SJSA1 (cell line): ENCODE results near the gene C17orf100. TPM values are rescaled to one million over a fixed set of nuclear protein-coding genes. Genes with fewer than 3 reads are reported as not detected.

Experiments used
- DNase-seq, 2 experiments: peaks; one replicate each; pipeline ENCODE4 v3.0.0-alpha.2; 2015 to 2020; ENCODE audit warnings: low spot score in 2 of 2, low read depth in 1 of 2
- H3K27ac ChIP-seq: fragments of 250-450 bp; sonication (Bioruptor Pico); 2 replicates; pipeline ENCODE4 v1.5.1; 2020; ENCODE audit warnings: mild to moderate bottlenecking, moderate library complexity
- H3K27me3 ChIP-seq: fragments of 250-450 bp; sonication (Bioruptor Pico); replicated peaks from 2 replicates; pipeline ENCODE4 v1.5.1; 2020; ENCODE audit warnings: mild to moderate bottlenecking, moderate library complexity
- H3K36me3 ChIP-seq: fragments of 250-450 bp; sonication (Bioruptor Pico); 2 replicates; pipeline ENCODE4 v1.5.1; 2020; ENCODE audit warnings: mild to moderate bottlenecking
- H3K4me1 ChIP-seq: fragments of 250-450 bp; sonication (Bioruptor Pico); replicated peaks from 2 replicates; pipeline ENCODE4 v1.6.1; 2021; ENCODE audit warnings: mild to moderate bottlenecking
- H3K4me3 ChIP-seq: fragments of 250-450 bp; sonication (Bioruptor Pico); 2 replicates; pipeline ENCODE4 v1.5.1; 2020; ENCODE audit warnings: mild to moderate bottlenecking
- H3K9me3 ChIP-seq: fragments of 250-450 bp; sonication (Bioruptor Pico); replicated peaks from 2 replicates; pipeline ENCODE4 v1.5.1; 2020; ENCODE audit warnings: mild to moderate bottlenecking
- total RNA-seq: library from RNA; depleted of rRNA; stranded (reverse); fragments of >200 nt; shearing (Covaris generic); gene quantifications from 2 replicates; pipeline ENCODE4 v1.2.3, GENCODE V29; 2014

C17orf100 gene
- total RNA-seq, 1 experiment from 2014 or later, result 0.84 TPM

DNA sequence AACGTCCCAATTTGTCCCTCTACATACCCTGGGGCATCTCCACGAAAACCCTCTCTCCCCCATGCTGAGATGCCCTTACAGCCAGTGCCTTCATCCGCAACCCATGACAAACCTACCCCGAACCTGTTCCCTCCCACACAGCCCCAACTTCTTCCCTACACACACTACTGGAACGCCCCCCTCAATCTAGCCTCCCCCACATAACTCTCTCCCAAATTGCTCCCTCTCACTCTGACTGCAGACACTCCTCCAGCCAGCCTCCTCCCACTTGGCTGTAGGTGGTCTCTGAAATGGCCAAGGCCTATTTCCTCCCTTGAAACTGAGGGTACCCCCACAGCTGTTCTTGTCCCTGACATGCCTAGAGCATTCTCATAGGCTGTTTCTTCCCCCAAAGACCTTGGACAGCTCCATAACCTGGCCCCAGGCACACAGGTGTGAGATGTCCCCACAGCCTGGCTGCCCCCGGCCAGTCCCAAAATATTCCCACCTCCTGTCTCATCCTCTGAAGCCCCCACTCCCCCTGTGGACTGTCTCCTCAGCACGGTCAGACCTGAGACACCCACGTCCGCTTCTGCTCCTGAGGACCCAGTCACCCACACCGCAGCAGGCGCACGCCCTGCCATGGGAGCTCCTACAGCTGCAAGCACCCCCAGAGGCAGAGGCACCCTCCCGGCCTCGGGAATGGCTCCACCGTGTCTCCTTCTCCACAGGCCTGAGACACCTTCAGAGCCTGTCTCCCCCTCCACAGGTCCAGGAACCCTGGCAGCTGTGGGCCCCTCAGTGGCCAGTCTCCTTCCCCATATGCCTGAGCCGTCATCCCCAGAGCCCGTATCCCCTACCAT, 14.7 kb upstream of the C17orf100 start:
- Histone ChIP-seq H3K4me1 (peaks cover 15% of the 10 kb centered on the region), H3K27me3 (no peaks in the 10 kb centered on the region; the same call in 1 of the 2 replicates), H3K27ac (no peak overlapping the region), H3K4me3 (no peak overlapping the region), H3K36me3 (peaks cover 33% of the 10 kb centered on the region), H3K9me3 (peaks cover 4% of the 10 kb centered on the region; the same call in 1 of the 2 replicates)
- no peak for DNase-seq

DNA sequence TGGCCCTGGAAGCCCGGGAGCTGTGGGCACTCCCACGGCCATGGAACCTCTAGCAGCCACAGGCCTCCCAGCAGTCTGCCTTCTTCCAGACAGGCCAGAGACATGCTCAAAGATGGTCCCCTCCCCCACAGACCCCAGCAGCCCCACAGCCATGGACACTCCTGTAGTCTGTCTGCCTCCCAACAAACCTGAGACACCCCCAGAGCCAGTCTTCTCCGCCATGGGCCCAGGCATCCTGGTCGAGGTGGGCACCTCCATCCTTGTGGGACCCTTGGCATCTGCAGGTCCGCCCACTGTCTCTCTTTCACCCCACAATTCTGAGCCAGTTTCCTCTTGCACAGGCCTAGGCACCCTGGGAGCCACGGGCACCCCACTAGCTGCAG, 14.1 kb upstream of the C17orf100 start:
- H3K4me3 ChIP-seq, result no peak overlapping the region
- H3K27ac ChIP-seq, result no peak overlapping the region
- peaks cover 30% of the 10 kb centered on the region for H3K36me3 ChIP-seq

DNA sequence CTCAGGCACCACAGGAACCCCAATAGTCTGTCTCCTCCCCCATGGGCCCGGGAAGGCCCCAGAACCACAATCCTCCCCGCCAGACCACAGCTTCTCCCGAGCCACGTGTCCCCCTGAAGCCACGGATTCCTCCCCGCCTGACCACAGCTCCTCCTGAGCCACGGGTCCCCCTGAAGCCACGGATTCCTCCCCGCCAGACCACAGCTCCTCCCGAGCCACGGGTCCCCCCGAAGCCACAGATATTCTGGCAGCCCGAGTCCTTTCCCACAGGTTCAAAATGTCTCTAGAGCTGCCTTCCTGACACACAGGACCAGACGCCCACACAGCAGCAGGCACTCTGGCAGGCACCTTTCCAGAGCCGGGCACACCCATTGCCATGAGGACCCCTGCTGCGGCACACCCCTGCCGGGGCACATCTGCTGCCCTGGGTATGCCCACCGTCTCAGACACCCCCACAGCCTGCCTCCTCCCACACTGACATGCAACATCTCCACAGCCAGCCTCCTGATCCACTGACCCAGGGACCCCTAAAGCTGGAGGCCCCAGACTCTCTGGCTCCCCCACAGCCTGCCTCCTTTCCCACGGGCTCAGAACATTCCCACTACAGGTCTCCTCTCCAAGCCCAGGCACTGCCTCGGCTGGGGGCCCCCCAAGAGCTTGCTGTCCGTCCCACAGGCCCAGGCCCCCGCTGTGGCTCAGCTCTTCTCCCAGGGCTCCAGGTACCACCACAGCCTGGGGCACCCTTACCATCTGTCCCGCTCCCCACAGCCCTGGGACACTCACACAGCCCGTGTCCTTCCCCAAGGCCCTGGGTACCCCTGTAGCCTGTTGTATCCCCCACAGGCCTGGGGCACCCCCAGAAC, 13.3 kb upstream of the C17orf100 start:
- Histone ChIP-seq H3K4me3 (no peak overlapping the region), H3K27me3 (no peaks in the 10 kb centered on the region; the same call in 1 of the 2 replicates), H3K27ac (no peak overlapping the region)

More for the DNA sequence above, 14.1 kb upstream of the C17orf100 start:
- no peak for DNase-seq
- no peaks in the 10 kb centered on the region; the same call in 1 of the 2 replicates for H3K27me3 ChIP-seq
- peaks cover 19% of the 10 kb centered on the region for H3K4me1 ChIP-seq
- peaks cover 4% of the 10 kb centered on the region; the same call in 1 of the 2 replicates for H3K9me3 ChIP-seq

DNA sequence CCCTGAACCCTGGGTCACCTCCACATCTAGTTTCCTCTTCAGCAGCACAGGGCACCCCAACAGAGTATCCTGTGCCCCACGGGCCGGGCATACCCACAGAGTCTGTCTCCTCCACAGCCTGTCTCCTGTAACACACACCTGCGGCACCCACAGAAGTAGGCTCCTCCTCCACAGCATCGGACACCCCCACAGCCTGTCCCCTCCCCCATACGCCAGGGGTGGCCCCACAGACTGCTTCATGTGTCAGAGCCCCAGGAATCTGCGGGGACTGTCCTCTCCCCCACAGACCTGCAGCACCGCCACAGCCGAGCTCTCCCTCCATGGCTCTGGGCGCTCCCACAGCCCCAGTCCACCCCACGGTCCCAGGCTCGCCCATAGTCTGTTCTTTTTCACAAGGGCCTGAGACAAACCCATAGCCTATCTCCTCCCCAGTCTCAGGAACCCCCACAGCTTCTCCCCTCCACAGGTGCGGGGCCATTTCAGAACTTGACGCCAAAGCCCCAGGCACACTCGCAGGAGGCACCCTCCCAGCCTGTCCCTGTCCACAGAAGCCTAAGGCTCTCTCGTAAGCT, 12.5 kb upstream of the C17orf100 start:
- no peaks in the 10 kb centered on the region for H3K27me3 ChIP-seq
- H3K4me1 ChIP-seq, result peaks cover 20% of the 10 kb centered on the region
- no peaks in the 10 kb centered on the region for H3K9me3 ChIP-seq
- no peak overlapping the region for H3K27ac ChIP-seq
- H3K4me3 ChIP-seq, result peak overlapping the region; percentile 62
- peak in 1 of 2 experiments; percentile 10 for DNase-seq
- H3K36me3 ChIP-seq, result peaks cover 32% of the 10 kb centered on the region

More for the DNA sequence above, 13.3 kb upstream of the C17orf100 start:
- H3K9me3 ChIP-seq, result peaks cover 4% of the 10 kb centered on the region; the same call in 1 of the 2 replicates
- H3K4me1 ChIP-seq, result peaks cover 20% of the 10 kb centered on the region
- DNase-seq, result no peak
- H3K36me3 ChIP-seq, result peaks cover 30% of the 10 kb centered on the region

DNA sequence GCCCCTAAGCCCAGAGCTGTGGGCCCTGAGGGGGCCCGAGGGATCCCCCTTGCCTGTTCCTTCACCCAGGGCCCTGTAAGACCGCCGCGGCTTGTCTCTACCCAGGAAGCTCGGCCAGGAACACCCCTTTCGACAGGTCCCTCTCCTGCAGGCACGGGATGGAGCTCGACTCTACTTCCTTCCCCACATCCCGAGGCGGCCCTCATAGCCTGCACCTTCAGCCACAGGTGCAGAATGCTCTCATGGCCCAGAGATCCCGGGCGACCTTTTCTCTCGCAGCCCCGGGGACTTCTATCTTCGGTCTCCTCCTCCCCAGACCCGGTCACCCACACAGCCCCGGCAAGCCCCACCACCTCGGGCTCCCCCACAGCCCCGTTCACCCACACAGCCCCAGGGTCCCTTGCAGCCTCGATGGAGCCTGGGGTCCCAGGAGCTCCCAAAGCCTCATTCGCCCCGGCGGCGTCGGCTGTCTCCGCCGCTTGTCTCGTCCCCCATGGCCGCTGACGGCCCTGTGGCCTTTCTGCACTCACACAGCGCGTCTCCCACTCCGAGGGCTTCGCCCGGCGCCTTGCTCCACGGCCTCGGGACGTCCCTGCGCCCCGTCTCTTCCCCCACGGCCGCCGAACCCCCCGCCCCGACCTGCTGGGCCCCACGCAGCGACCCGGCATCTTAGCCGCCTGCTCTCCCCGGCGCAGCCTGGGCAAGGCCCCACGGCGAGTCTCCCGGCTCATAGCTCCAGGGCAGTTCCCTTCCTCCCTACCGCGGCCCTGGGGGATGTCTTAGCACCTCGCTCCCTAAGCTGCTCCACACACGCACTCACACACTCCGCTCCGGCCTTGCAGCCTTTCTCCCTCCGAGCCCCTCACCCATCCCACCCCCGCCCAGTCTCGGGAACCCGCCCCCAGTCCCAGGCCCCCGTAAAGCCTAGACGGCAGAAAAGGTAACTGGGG, 11.7 kb upstream of the C17orf100 start:
- DNase-seq, result peak in 1 of 2 experiments; percentile 15
- Histone ChIP-seq H3K27me3 (no peaks in the 10 kb centered on the region), H3K27ac (peak overlapping the region; percentile 80)

DNA sequence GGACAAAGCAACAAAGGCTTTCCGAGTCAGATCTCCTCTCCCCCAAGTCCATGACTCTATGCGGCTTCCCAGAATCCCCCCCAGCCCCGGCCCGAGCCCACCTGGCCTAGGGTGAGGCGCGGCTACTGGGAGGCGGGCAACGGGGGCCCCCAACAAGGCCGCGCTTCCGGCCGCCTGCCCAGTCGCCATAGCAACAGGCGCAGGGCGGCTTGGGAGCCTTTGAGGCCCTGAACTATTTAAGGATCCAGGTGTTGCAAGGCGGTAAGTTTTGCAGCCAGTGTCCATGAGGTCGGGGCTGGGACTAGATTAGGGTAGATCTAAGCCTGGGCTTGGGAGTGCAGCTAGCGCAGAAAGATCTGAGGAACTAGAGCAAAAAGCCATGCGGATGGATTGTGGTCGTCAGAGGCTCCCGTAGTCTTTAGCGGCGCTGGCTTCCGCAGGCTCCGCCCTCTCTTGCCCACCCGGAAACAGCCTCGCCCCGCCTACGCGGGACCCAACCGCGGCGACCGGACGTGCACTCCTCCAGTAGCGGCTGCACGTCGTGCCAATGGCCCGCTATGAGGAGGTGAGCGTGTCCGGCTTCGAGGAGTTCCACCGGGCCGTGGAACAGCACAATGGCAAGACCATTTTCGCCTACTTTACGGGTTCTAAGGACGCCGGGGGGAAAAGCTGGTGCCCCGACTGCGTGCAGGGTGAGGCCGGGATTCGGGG, 10.9 kb upstream of the C17orf100 start, which contains the start of the genes KIAA0753 and TXNDC17:
TSS of gene KIAA0753 (minus strand) at position 176 of the 711 bp plus-strand sequence. CDS start 5,608 bp downstream, outside the sequence.
TSS of gene TXNDC17 (plus strand) at position 525 of the 711 bp plus-strand sequence. CDS start at position 548, 23 bp downstream.
- Histone ChIP-seq H3K4me1 (peaks cover 20% of the 10 kb centered on the region), H3K4me3 (peak within 1 kb of the TSS; percentile 62), H3K27me3 (no peaks in the 10 kb centered on the region), H3K36me3 (peaks cover 42% of the 10 kb centered on the region), H3K27ac (peak within 1 kb of the TSS; percentile 80), H3K9me3 (no peaks in the 10 kb centered on the region)
- DNase-seq, result peak; percentile 93 to 96

More for the DNA sequence above, 11.7 kb upstream of the C17orf100 start:
- Histone ChIP-seq H3K4me1 (peaks cover 20% of the 10 kb centered on the region), H3K9me3 (no peaks in the 10 kb centered on the region), H3K4me3 (peak overlapping the region; percentile 62), H3K36me3 (peaks cover 36% of the 10 kb centered on the region)

DNA sequence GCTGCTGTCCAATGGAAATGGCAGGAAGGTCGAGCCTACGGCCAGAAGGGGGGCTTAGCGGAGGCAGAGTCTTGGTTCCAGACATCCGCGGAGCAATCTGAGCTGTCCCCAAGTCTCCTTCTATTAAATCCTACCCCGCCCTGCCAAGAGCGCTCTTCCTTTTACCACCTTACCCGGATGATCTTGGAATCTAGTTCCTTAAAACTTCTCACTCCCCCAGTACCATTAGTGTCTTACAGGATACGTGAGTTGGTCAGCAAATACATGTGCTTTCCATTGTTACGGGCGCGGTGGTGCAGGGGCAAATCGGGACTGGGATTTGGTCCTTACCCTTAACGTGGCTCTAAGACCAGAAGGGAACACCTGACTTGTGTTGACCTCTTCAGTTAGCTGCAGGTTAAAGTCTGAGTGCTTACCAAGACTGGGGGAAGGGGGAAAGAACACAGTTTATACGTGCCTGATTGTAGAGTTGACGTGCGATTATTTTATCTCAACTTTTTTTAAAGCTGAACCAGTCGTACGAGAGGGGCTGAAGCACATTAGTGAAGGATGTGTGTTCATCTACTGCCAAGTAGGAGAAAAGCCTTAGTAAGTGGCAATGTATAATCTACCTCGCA, 10.2 kb upstream of the C17orf100 start:
- peak overlapping the region; percentile 80 for H3K27ac ChIP-seq
- H3K36me3 ChIP-seq, result peaks cover 48% of the 10 kb centered on the region
- peak overlapping the region; percentile 62 for H3K4me3 ChIP-seq
- DNase-seq, result no peak
- no peaks in the 10 kb centered on the region for H3K9me3 ChIP-seq
- H3K27me3 ChIP-seq, result no peaks in the 10 kb centered on the region
- peaks cover 20% of the 10 kb centered on the region for H3K4me1 ChIP-seq

DNA sequence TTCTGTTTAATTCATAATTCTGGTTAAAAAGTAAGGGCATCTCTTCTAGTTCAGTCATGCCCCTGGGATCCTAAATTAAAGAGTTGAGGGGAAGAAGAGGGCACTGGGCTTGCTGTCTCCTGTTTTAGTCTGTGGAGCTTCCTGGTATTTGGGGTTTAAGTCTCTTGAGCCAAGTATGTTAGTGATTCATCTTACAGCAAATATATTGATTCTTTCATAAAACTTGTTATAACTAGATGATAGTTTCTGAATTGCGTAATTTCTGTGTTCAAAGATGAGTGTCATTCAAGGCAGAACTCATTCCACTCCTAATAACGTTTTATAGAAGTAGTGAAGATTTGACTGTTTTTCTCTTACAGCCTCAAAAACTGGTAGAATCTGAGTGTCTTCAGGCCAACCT, 9.0 kb upstream of the C17orf100 start:
- H3K27me3 ChIP-seq, result no peaks in the 10 kb centered on the region
- H3K9me3 ChIP-seq, result no peaks in the 10 kb centered on the region
- no peak overlapping the region for H3K4me3 ChIP-seq
- no peak for DNase-seq
- peaks cover 20% of the 10 kb centered on the region for H3K4me1 ChIP-seq
- no peak overlapping the region for H3K27ac ChIP-seq
- peaks cover 54% of the 10 kb centered on the region for H3K36me3 ChIP-seq

DNA sequence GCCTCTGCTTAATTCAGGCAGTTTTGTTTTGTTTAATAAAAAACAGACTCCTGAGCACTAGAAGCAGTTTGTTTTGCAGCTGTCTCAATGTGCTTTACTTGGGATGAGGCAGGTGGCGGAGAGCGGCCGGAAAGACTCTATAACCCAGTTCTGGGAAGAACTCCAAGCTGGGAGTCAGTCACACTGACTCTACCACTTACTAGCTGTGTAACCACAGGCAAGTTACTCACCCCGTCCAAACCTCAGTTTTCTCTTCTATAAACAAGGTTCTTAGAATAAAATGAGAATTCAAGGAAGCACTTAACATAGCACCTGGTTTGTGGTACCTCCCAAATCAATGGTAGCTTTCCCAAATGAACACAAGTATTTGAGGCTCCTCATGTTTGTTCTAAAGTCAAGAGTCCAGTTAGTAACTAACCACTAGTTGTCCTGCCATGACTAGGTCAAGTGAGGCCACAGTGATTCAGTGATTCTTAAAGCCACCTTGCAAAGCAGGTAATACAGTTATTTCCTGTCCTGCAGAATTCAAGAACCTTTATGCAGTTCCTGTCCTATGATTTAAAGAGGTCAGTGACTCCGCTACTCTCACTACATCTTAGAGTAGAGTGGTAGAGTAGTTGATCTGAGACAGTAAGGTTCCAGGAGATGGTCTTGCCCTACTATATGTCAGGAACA, 8.0 kb upstream of the C17orf100 start:
- H3K27me3 ChIP-seq, result no peaks in the 10 kb centered on the region
- no peaks in the 10 kb centered on the region for H3K9me3 ChIP-seq
- no peak overlapping the region for H3K27ac ChIP-seq
- H3K4me1 ChIP-seq, result peaks cover 20% of the 10 kb centered on the region
- peaks cover 64% of the 10 kb centered on the region for H3K36me3 ChIP-seq
- DNase-seq, result no peak
- H3K4me3 ChIP-seq, result no peak overlapping the region

DNA sequence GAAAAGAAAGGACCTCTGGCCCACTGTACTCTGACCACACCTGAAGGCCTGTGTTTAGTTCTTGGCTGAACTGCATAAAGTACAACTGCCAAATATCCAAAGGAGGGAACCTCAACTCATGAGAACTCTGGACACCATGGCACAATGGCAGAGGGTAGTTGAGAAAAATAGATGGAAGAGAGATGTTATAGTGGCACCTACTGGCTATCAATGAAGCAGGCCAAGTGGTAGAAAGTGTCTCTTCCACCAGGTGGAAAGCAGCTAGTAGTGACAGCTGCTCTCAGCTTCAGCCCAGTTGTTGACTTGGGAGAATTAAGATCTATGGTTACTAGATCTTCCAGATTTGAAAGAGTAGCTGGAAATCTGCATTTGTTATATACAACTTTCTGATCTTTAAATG, 3.4 kb upstream of the C17orf100 start:
- H3K4me1 ChIP-seq, result peaks cover 22% of the 10 kb centered on the region
- peaks cover 53% of the 10 kb centered on the region for H3K36me3 ChIP-seq
- no peak for DNase-seq
- no peaks in the 10 kb centered on the region for H3K27me3 ChIP-seq
- H3K27ac ChIP-seq, result no peak overlapping the region
- no peak overlapping the region for H3K4me3 ChIP-seq
- H3K9me3 ChIP-seq, result peaks cover 5% of the 10 kb centered on the region

DNA sequence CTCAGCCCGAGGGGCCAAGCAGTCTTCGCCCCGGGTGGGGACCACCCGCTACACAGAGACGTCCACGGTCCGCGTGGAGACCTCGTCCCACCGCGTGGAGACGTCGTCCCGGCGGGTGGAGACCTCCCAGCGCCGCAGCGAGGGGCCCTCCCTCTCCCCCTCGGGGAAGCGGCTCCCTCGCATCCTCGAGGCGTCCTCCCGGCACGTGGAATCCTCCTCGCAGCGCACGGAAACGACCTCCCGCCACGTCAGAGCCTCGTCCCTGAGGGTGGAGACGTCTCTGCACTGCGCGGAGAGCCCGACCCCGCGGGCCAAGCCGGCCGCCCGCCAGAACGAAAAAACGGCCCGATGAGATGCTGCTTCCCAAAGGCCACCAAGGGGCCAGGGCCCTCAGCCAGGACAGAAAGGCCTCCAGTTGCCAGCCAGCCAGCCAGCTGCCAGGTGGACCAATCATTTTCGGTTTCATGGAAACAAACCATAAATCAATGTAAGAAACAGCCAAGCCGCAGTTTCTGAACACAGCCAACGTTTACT, 424 bp downstream of the C17orf100 start:
- H3K36me3 ChIP-seq, result peaks cover 21% of the 10 kb centered on the region
- peaks cover 5% of the 10 kb centered on the region for H3K9me3 ChIP-seq
- DNase-seq, result no peak
- H3K4me3 ChIP-seq, result peak overlapping the region; percentile 79
- peaks cover 22% of the 10 kb centered on the region for H3K4me1 ChIP-seq
- no peaks in the 10 kb centered on the region for H3K27me3 ChIP-seq
- peak overlapping the region; percentile 97 for H3K27ac ChIP-seq
